Vagina (tissue), 2 donors: ENCODE measurements around the gene RAD51AP2. TPM values are rescaled to one million over a fixed set of nuclear protein-coding genes. Genes with fewer than 3 reads are reported as not detected.
"Not testable (repeated sequence)": the region's sequence is repeated elsewhere in the genome, so short reads cannot be mapped to it uniquely, and the experiment has no call there.

Experiments
- DNase-seq, 2 donors: peaks; one replicate each; pipeline ENCODE4 v3.0.0-alpha.2; 2017; ENCODE audit errors: extremely low spot score in 2 of 2
- H3K27ac ChIP-seq: fragments of 200-600 bp; sonication (generic); one replicate; pipeline ENCODE4 v1.5.1; 2019
- H3K27me3 ChIP-seq: fragments of 200-600 bp; sonication (generic); one replicate; pipeline ENCODE4 v1.5.1; 2019
- H3K36me3 ChIP-seq, 2 donors: fragments of 200-600 bp; sonication (generic); one replicate each; pipeline ENCODE4 v1.5.1; 2017 to 2019
- H3K4me1 ChIP-seq: fragments of 200-600 bp; sonication (generic); one replicate; pipeline ENCODE4 v1.5.1; 2019
- H3K4me3 ChIP-seq, 2 donors: fragments of 200-600 bp; sonication (generic); 1 replicate in 1 of 2; 2 replicates in 1 of 2; pipeline ENCODE4 v1.5.1; 2016 to 2019
- H3K9me3 ChIP-seq: fragments of 200-600 bp; sonication (generic); one replicate; pipeline ENCODE4 v1.5.1; 2019
- POLR2A ChIP-seq, 2 donors: fragments of 450-650 bp; IDR thresholded peaks; one replicate each; pipeline ENCODE4 v1.6.1; 2017; ENCODE audit warnings: antibody characterized with exemption in 2 of 2, mild to moderate bottlenecking in 2 of 2, moderate library complexity in 2 of 2
- POLR2AphosphoS5 ChIP-seq, 2 donors: sonication (generic); formaldehyde crosslinking; IDR thresholded peaks; one replicate each; pipeline ENCODE4 v1.9.0; 2017; ENCODE audit warnings: antibody characterized with exemption in 2 of 2, mild to moderate bottlenecking in 2 of 2, low read depth in 1 of 2; ENCODE audit not compliant: insufficient read depth in 1 of 2
- intact Hi-C: fragments of 100-400 bp; cut with DNase I; formaldehyde crosslinking; loops from one replicate; pipeline ENCODE4 v1.15.1; 2023
- total RNA-seq: library from RNA; depleted of rRNA; stranded (reverse); fragments of >200 nt; gene quantifications from one replicate; pipeline ENCODE4 v1.2.3, GENCODE V29; 2016
- TF ChIP-seq, protein P1 (sequence below), 3 experiments: fragments of 450-650 bp in 2 of 3; fragments of 200-600 bp in 1 of 3; sonication (generic) in 1 of 3; IDR thresholded peaks; one replicate each; pipeline ENCODE4 v1.5.1; 2017 to 2019; ENCODE audit warnings: antibody characterized with exemption in 3 of 3, mild to moderate bottlenecking in 2 of 3, moderate library complexity in 2 of 3

Gene RAD51AP2
- total RNA-seq, 1 donor from 2014 or later = 0.25 TPM

- intact Hi-C loops = no loop called here
Observed at GRCh38 chr2:17506736-17507616, 11.3 kb downstream of the RAD51AP2 start.

GRCh38 chr2:17497718-17498117 is 20.5 kb downstream of the RAD51AP2 start:
- Histone ChIP-seq H3K27me3 (no peaks in the 10 kb centered on the region), H3K4me3 (no peak overlapping the region), H3K4me1 (no peaks in the 10 kb centered on the region), H3K36me3 (no peaks in the 10 kb centered on the region), H3K9me3 (no peaks in the 10 kb centered on the region), H3K27ac (no peak overlapping the region)
- intact Hi-C loops = no loop called here
- DNase-seq = no peak
- no peak for TF ChIP-seq POLR2AphosphoS5 (IDR thresholded peaks at IDR 0.05; ENCODE audit: insufficient read depth in 1 of 2, low read depth in 1 of 2)
- no peak for TF ChIP-seq POLR2A (IDR thresholded peaks at IDR 0.05)
- TF ChIP-seq, protein P1, sequence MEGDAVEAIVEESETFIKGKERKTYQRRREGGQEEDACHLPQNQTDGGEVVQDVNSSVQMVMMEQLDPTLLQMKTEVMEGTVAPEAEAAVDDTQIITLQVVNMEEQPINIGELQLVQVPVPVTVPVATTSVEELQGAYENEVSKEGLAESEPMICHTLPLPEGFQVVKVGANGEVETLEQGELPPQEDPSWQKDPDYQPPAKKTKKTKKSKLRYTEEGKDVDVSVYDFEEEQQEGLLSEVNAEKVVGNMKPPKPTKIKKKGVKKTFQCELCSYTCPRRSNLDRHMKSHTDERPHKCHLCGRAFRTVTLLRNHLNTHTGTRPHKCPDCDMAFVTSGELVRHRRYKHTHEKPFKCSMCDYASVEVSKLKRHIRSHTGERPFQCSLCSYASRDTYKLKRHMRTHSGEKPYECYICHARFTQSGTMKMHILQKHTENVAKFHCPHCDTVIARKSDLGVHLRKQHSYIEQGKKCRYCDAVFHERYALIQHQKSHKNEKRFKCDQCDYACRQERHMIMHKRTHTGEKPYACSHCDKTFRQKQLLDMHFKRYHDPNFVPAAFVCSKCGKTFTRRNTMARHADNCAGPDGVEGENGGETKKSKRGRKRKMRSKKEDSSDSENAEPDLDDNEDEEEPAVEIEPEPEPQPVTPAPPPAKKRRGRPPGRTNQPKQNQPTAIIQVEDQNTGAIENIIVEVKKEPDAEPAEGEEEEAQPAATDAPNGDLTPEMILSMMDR (IDR thresholded peaks at IDR 0.05) = no peak

More at GRCh38 chr2:17506736-17507616, 11.3 kb downstream of the RAD51AP2 start:
- no peak for DNase-seq
- no peaks in the 10 kb centered on the region for H3K27me3 ChIP-seq
- no peaks in the 10 kb centered on the region for H3K4me1 ChIP-seq
- no peak for TF ChIP-seq POLR2AphosphoS5 (IDR thresholded peaks at IDR 0.05; ENCODE audit: insufficient read depth in 1 of 2, low read depth in 1 of 2)
- TF ChIP-seq, protein P1 (IDR thresholded peaks at IDR 0.05) = no peak
- TF ChIP-seq POLR2A (IDR thresholded peaks at IDR 0.05) = no peak
- no peak overlapping the region for H3K4me3 ChIP-seq
- H3K36me3 ChIP-seq = no peaks in the 10 kb centered on the region
- H3K9me3 ChIP-seq = no peaks in the 10 kb centered on the region
- no peak overlapping the region for H3K27ac ChIP-seq

GRCh38 chr2:17495590-17495989 is 22.6 kb downstream of the RAD51AP2 start:
- no peak overlapping the region for H3K4me3 ChIP-seq
- intact Hi-C loops = no loop called here
- no peaks in the 10 kb centered on the region for H3K36me3 ChIP-seq
- H3K4me1 ChIP-seq = no peaks in the 10 kb centered on the region
- H3K27me3 ChIP-seq = no peaks in the 10 kb centered on the region
- H3K9me3 ChIP-seq = no peaks in the 10 kb centered on the region
- no peak for DNase-seq
- no peak overlapping the region for H3K27ac ChIP-seq
- TF ChIP-seq POLR2A (IDR thresholded peaks at IDR 0.05) (no peak), POLR2AphosphoS5 (IDR thresholded peaks at IDR 0.05; ENCODE audit: insufficient read depth in 1 of 2, low read depth in 1 of 2) (no peak)
- TF ChIP-seq, protein P1 (IDR thresholded peaks at IDR 0.05) = no peak

- intact Hi-C loops, H3K36me3 ChIP-seq, DNase-seq, H3K4me1 ChIP-seq, H3K9me3 ChIP-seq, H3K27ac ChIP-seq, H3K4me3 ChIP-seq, H3K27me3 ChIP-seq: not testable (repeated sequence)
Observed at GRCh38 chr2:17490165-17490564, 28.1 kb downstream of the RAD51AP2 start.

DNA sequence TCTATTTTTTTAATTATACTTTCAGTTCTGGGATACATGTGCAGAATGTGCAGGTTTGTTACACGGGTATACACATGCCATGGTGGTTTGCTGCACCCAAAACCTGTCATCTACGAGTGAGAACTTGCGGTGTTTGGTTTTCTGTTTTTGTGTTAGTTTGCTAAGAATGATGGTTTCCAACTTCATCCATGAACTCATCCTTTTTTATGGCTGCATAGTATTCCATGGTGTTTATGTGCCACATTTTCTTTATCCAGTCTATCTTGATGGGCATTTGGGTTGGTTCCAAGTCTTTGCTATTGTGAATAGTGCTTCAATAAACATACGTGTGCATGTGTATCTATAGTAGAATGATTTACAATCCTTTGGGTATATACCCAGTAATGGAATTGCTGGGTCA is 29.6 kb downstream of the RAD51AP2 start:
- H3K4me1 ChIP-seq, H3K9me3 ChIP-seq, H3K36me3 ChIP-seq, H3K4me3 ChIP-seq, DNase-seq, H3K27me3 ChIP-seq, H3K27ac ChIP-seq, intact Hi-C loops: not testable (repeated sequence)

GRCh38 chr2:17483496-17483895 is 34.7 kb downstream of the RAD51AP2 start:
- no peaks in the 10 kb centered on the region for H3K9me3 ChIP-seq
- H3K4me3 ChIP-seq = no peak overlapping the region
- TF ChIP-seq POLR2AphosphoS5 (IDR thresholded peaks at IDR 0.05; ENCODE audit: insufficient read depth in 1 of 2, low read depth in 1 of 2) (no peak), POLR2A (IDR thresholded peaks at IDR 0.05) (no peak)
- TF ChIP-seq, protein P1 (IDR thresholded peaks at IDR 0.05) = no peak
- intact Hi-C loops = no loop called here
- no peaks in the 10 kb centered on the region for H3K36me3 ChIP-seq
- no peaks in the 10 kb centered on the region for H3K27me3 ChIP-seq
- no peak for DNase-seq
- H3K27ac ChIP-seq = no peak overlapping the region
- no peaks in the 10 kb centered on the region for H3K4me1 ChIP-seq
